ENCODE data around the gene STRN3. TPM values are rescaled to one million over a fixed set of nuclear protein-coding genes. Genes with fewer than 3 reads are reported as not detected.

Gene STRN3, protein sequence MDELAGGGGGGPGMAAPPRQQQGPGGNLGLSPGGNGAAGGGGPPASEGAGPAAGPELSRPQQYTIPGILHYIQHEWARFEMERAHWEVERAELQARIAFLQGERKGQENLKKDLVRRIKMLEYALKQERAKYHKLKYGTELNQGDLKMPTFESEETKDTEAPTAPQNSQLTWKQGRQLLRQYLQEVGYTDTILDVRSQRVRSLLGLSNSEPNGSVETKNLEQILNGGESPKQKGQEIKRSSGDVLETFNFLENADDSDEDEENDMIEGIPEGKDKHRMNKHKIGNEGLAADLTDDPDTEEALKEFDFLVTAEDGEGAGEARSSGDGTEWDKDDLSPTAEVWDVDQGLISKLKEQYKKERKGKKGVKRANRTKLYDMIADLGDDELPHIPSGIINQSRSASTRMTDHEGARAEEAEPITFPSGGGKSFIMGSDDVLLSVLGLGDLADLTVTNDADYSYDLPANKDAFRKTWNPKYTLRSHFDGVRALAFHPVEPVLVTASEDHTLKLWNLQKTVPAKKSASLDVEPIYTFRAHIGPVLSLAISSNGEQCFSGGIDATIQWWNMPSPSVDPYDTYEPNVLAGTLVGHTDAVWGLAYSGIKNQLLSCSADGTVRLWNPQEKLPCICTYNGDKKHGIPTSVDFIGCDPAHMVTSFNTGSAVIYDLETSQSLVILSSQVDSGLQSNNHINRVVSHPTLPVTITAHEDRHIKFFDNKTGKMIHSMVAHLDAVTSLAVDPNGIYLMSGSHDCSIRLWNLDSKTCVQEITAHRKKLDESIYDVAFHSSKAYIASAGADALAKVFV
- total RNA-seq: 16.7 and 18.8 TPM in 2 replicates

DNA sequence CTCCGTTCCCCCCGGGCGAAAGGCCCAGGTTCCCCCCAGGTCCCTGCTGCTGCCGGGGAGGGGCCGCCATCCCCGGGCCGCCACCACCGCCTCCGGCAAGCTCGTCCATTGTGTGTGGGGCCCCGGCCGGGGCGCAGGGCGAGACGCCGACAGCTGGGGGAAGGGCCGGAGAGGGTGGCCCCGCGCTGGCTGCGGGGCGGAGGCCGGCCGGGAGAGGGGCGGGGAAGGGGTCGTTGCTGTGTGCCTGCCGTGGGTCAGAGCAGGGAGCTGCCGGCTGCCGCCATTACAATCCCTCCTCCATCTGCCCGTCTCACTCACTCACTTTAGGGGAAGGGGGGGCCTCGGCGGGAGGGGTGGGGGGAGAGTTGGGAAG is at the start of gene STRN3:
TSS of gene STRN3 (minus strand) at position 303 of the 373 bp plus-strand sequence. CDS start at position 109, 194 bp downstream.

DNA sequence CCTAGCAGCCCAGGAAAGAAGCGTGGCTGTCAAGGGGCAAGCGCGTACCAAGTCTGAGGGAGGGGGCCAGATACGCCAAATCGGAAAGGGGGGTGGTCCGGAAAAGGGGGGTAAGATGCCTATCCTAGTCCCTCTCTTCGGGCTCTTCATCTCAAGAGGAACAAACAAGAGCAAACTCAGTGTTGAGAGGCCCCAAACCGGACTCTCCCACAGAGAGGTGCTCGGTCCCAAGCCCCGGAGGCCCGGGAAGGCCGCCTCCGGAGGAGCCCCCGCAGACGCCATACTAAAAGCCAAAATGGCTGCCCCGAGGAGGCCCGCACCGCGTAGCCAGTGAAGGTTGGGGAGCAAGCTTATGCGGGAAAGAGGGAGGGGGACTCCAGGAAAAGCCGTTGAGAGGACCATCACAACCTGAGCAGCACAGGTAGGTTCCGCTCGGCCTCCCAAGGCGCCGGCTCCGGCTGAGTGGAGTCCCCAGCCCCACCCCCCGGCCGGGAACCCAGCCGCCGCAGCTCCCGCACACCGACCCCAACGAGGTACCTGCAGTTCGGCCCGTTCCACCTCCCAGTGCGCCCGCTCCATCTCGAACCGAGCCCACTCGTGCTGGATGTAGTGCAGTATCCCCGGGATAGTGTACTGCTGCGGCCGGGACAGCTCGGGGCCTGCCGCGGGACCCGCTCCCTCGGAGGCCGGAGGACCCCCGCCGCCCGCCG is 657 bp downstream of the STRN3 start, which contains the start of gene AP4S1:
TSS of gene AP4S1 (plus strand) at position 283 of the 710 bp plus-strand sequence. CDS start 40,548 bp downstream, outside the sequence.

DNA sequence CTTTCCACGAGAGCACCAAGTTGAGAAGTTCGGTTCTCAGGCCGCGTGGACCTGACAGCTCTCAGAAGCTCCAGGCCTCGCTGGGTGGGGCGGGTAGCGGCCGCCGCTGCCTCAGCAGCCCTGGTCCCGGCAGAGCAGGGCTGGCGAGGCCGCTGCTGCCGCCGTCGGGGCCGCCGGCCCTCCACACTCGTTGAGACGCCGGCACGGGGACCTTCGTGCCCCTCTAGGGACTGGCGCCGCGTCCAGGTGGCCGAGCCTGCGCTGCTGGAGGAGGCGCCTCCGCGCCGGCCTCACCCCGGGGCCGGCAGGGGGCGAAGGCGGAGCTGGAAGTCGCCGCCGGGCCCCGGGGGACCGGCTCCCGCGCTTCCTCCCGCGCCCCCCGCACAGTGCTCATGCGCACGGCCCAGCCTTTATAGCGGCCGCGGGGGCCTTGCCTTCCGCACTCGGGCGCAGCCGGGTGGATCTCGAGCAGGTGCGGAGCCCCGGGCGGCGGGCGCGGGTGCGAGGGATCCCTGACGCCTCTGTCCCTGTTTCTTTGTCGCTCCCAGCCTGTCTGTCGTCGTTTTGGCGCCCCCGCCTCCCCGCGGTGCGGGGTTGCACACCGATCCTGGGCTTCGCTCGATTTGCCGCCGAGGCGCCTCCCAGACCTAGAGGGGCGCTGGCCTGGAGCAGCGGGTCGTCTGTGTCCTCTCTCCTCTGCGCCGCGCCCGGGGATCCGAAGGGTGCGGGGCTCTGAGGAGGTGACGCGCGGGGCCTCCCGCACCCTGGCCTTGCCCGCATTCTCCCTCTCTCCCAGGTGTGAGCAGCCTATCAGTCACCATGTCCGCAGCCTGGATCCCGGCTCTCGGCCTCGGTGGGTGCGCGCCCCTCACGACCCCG is 151.8 kb downstream of the STRN3 start, which contains the start of gene COCH:
TSS of gene COCH (plus strand) at position 440 of the 879 bp plus-strand sequence. CDS start at position 820, 380 bp downstream.

Other genes with a start within 250 kb of the STRN3 start
- not detected in 2 replicates for gene COCH, start 151.8 kb downstream of the STRN3 start, total RNA-seq
- 2.1 and 4.8 TPM in 2 replicates for gene AP4S1, start 730 bp downstream of the STRN3 start, total RNA-seq
- gene HECTD1, start 181.4 kb upstream of the STRN3 start, total RNA-seq: 76.8 and 97.4 TPM in 2 replicates